HEK293 (cell line): ENCODE measurements around the gene DOCK9.

Experiments used
- CTCF ChIA-PET: fragments of 350-600 bp; formaldehyde crosslinking; extraction: SDS; loops from one replicate; lab custom pipeline; 2021; ENCODE audit warnings: antibody characterized with exemption; lab: Yijun Ruan, JAX
- POLR2A ChIA-PET: fragments of 300-600 bp; formaldehyde crosslinking; extraction: SDS; loops from one replicate; lab custom pipeline; 2020; ENCODE audit warnings: antibody characterized with exemption, inconsistent platforms; lab: Yijun Ruan, JAX
- H3K27ac ChIP-seq: fragments of 200-500 bp; sonication (Bioruptor generic); 2 replicates; pipeline ENCODE4 v1.5.1; 2014; ENCODE audit warnings: low read depth, low read length, control low read depth, inconsistent platforms; ENCODE audit errors: extremely low read depth
- H3K36me3 ChIP-seq, 2 experiments: fragments of 200-500 bp in 1 of 2; sonication (Bioruptor generic) in 1 of 2; 1 replicate in 1 of 2; 2 replicates in 1 of 2; pipeline ENCODE4 v1.5.1; 2014 to 2017; ENCODE audit warnings: inconsistent platforms in 2 of 2, low read length in 2 of 2; ENCODE audit not compliant: control insufficient read depth in 2 of 2, insufficient read depth in 1 of 2
- H3K4me1 ChIP-seq: fragments of 200-500 bp; sonication (Bioruptor generic); 2 replicates; pipeline ENCODE4 v1.5.1; 2014; ENCODE audit warnings: mild to moderate bottlenecking, low read length, inconsistent platforms; ENCODE audit not compliant: control insufficient read depth, insufficient read depth
- H3K4me3 ChIP-seq: 2 replicates; pipeline ENCODE4 v1.5.1; 2011; ENCODE audit warnings: low read depth, mild to moderate bottlenecking, control low read depth, low read length, moderate library complexity
- H3K9me3 ChIP-seq: fragments of 200-500 bp; sonication (Bioruptor generic); 2 replicates; pipeline ENCODE4 v1.5.1; 2014; ENCODE audit warnings: low read depth, low read length, inconsistent platforms; ENCODE audit not compliant: control insufficient read depth, insufficient read depth
- KLF9 ChIP-seq: fragments of 450-650 bp; formaldehyde crosslinking; IDR thresholded peaks from 2 replicates; pipeline ENCODE4 v1.5.1; 2016; ENCODE audit warnings: missing biosample characterization, missing genetic modification characterization, low read depth
- MZF1 ChIP-seq: fragments of 450-650 bp; formaldehyde crosslinking; IDR thresholded peaks from 2 replicates; pipeline ENCODE4 v1.5.1; 2017; ENCODE audit warnings: missing biosample characterization, missing genetic modification characterization, borderline replicate concordance
- PRDM1 ChIP-seq: fragments of 450-650 bp; formaldehyde crosslinking; IDR thresholded peaks from 2 replicates; pipeline ENCODE4; 2016; ENCODE audit warnings: missing biosample characterization, missing genetic modification characterization
- PRDM4 ChIP-seq: fragments of 450-650 bp; formaldehyde crosslinking; IDR thresholded peaks from 2 replicates; pipeline ENCODE4 v1.5.1; 2017; ENCODE audit warnings: missing biosample characterization, missing genetic modification characterization
- ZBTB8A ChIP-seq: fragments of 450-650 bp; formaldehyde crosslinking; IDR thresholded peaks from 2 replicates; pipeline ENCODE4 v1.5.1; 2016; ENCODE audit warnings: missing biosample characterization, missing genetic modification characterization
- ZFP41 ChIP-seq: fragments of 450-650 bp; formaldehyde crosslinking; IDR thresholded peaks from 2 replicates; pipeline ENCODE4 v1.5.1; 2016; ENCODE audit warnings: missing biosample characterization, missing genetic modification characterization, borderline replicate concordance
- ZNF114 ChIP-seq: fragments of 450-650 bp; formaldehyde crosslinking; IDR thresholded peaks from 2 replicates; pipeline ENCODE4 v1.5.0; 2017; ENCODE audit warnings: missing biosample characterization, missing genetic modification characterization
- ZNF121 ChIP-seq: fragments of 450-650 bp; formaldehyde crosslinking; IDR thresholded peaks from 2 replicates; pipeline ENCODE4 v1.5.1; 2016; ENCODE audit warnings: missing biosample characterization, missing genetic modification characterization
- ZNF146 ChIP-seq: fragments of 450-650 bp; formaldehyde crosslinking; IDR thresholded peaks from 2 replicates; pipeline ENCODE4 v1.5.1; 2016; ENCODE audit warnings: missing biosample characterization, missing genetic modification characterization
- ZNF155 ChIP-seq: fragments of 450-650 bp; formaldehyde crosslinking; IDR thresholded peaks from 2 replicates; pipeline ENCODE4 v1.5.1; 2016; ENCODE audit warnings: missing biosample characterization, missing genetic modification characterization
- ZNF18 ChIP-seq: fragments of 450-650 bp; formaldehyde crosslinking; IDR thresholded peaks from 2 replicates; pipeline ENCODE4 v1.5.1; 2016; ENCODE audit warnings: missing biosample characterization, missing genetic modification characterization
- ZNF202 ChIP-seq: fragments of 450-650 bp; formaldehyde crosslinking; IDR thresholded peaks from 2 replicates; pipeline ENCODE4 v1.5.1; 2016; ENCODE audit warnings: missing biosample characterization, missing genetic modification characterization, borderline replicate concordance
- ZNF239 ChIP-seq: fragments of 450-650 bp; formaldehyde crosslinking; IDR thresholded peaks from 2 replicates; pipeline ENCODE4 v1.5.1; 2016; ENCODE audit warnings: missing biosample characterization, missing genetic modification characterization
- ZNF24 ChIP-seq: fragments of 450-650 bp; formaldehyde crosslinking; IDR thresholded peaks from 2 replicates; pipeline ENCODE4 v1.5.1; 2016; ENCODE audit warnings: missing biosample characterization, missing genetic modification characterization
- ZNF248 ChIP-seq: fragments of 450-650 bp; formaldehyde crosslinking; IDR thresholded peaks from 2 replicates; pipeline ENCODE4 v1.5.1; 2017; ENCODE audit warnings: missing biosample characterization, missing genetic modification characterization
- ZNF311 ChIP-seq: fragments of 450-650 bp; formaldehyde crosslinking; IDR thresholded peaks from 2 replicates; pipeline ENCODE4 v1.5.1; 2017; ENCODE audit warnings: missing biosample characterization, missing genetic modification characterization, borderline replicate concordance
- ZNF362 ChIP-seq: fragments of 450-650 bp; formaldehyde crosslinking; IDR thresholded peaks from 2 replicates; pipeline ENCODE4 v1.5.1; 2016; ENCODE audit warnings: missing biosample characterization, missing genetic modification characterization
- ZNF416 ChIP-seq: fragments of 450-650 bp; formaldehyde crosslinking; IDR thresholded peaks from 2 replicates; pipeline ENCODE4 v1.5.1; 2016; ENCODE audit warnings: missing biosample characterization, missing genetic modification characterization
- ZNF580 ChIP-seq: fragments of 450-650 bp; formaldehyde crosslinking; IDR thresholded peaks from 2 replicates; pipeline ENCODE4 v1.5.1; 2016; ENCODE audit warnings: missing biosample characterization, missing genetic modification characterization
- ZNF585B ChIP-seq: fragments of 450-650 bp; formaldehyde crosslinking; IDR thresholded peaks from 2 replicates; pipeline ENCODE4 v1.5.1; 2016; ENCODE audit warnings: missing biosample characterization, missing genetic modification characterization
- ZNF600 ChIP-seq: fragments of 450-650 bp; formaldehyde crosslinking; IDR thresholded peaks from 2 replicates; pipeline ENCODE4 v1.5.1; 2016; ENCODE audit warnings: missing biosample characterization, missing genetic modification characterization
- ZNF610 ChIP-seq: fragments of 450-650 bp; formaldehyde crosslinking; IDR thresholded peaks from 2 replicates; pipeline ENCODE4 v1.5.1; 2016; ENCODE audit warnings: missing biosample characterization, missing genetic modification characterization, borderline replicate concordance
- ZNF664 ChIP-seq: fragments of 450-650 bp; formaldehyde crosslinking; IDR thresholded peaks from 2 replicates; pipeline ENCODE4 v1.5.1; 2016; ENCODE audit warnings: missing biosample characterization, missing genetic modification characterization
- ZNF830 ChIP-seq: fragments of 450-650 bp; IDR thresholded peaks from 2 replicates; pipeline ENCODE4 v1.5.0; 2018; ENCODE audit warnings: missing biosample characterization, missing genetic modification characterization, low read depth, mild to moderate bottlenecking, moderate library complexity
- ZSCAN18 ChIP-seq: fragments of 450-650 bp; formaldehyde crosslinking; IDR thresholded peaks from 2 replicates; pipeline ENCODE4 v1.5.1; 2016; ENCODE audit warnings: missing biosample characterization, missing genetic modification characterization

The DOCK9 gene

GRCh38 chr13:98925949-98926348 is 51.9 kb downstream of the DOCK9 start:
- Histone ChIP-seq H3K9me3 (no peaks in the 10 kb centered on the region), H3K4me3 (no peak overlapping the region), H3K27ac (no peak overlapping the region), H3K4me1 (no peaks in the 10 kb centered on the region), H3K36me3 (peaks cover 0 to 6% of the 10 kb centered on the region in 2 experiments; a peak in 1 of 3 replicates)
- ChIA-PET POLR2A (no interaction called here), CTCF (no interaction called here)
- TF ChIP-seq ZNF114 (tag by site-specific recombination) = no peak
- no peak for TF ChIP-seq ZNF830 (tag by site-specific recombination)
- no peak for TF ChIP-seq ZNF664 (tag by site-specific recombination)

- Histone ChIP-seq H3K4me1 (no peaks in the 10 kb centered on the region), H3K36me3 (peaks cover 0 to 6% of the 10 kb centered on the region in 2 experiments; a peak in 1 of 3 replicates), H3K4me3 (no peak overlapping the region), H3K9me3 (no peaks in the 10 kb centered on the region), H3K27ac (no peak overlapping the region)
- ChIA-PET CTCF (interaction anchor here (0.7 kb wide), 1 partner anchor 931 kb away, joined by 3 read pairs; no protein-coding TSS in a partner anchor), POLR2A (no interaction called here)
- TF ChIP-seq MZF1 = no peak
- no peak for TF ChIP-seq ZNF248 (tag by site-specific recombination)
- TF ChIP-seq ZFP41 = no peak
- no peak for TF ChIP-seq ZBTB8A
- TF ChIP-seq ZNF585B = no peak
- no peak for TF ChIP-seq ZSCAN18
- TF ChIP-seq ZNF146 = no peak
- TF ChIP-seq PRDM1 = no peak
- TF ChIP-seq ZNF18 (tag by site-specific recombination) = no peak
- TF ChIP-seq ZNF610 (tag by site-specific recombination) = no peak
- no peak for TF ChIP-seq PRDM4 (tag by site-specific recombination)
- no peak for TF ChIP-seq ZNF121 (tag by site-specific recombination)
Observed at GRCh38 chr13:98923641-98924397, 54.0 kb downstream of the DOCK9 start.

GRCh38 chr13:98922306-98922705 is 55.6 kb downstream of the DOCK9 start:
- peaks cover 0 to 6% of the 10 kb centered on the region in 2 experiments; a peak in 1 of 3 replicates for H3K36me3 ChIP-seq
- no peaks in the 10 kb centered on the region for H3K9me3 ChIP-seq
- ChIA-PET POLR2A (no interaction called here), CTCF (no interaction called here)
- TF ChIP-seq ZNF202 (tag by site-specific recombination) (no peak), ZNF239 (no peak), ZNF24 (tag by site-specific recombination) (no peak), ZNF416 (tag by site-specific recombination) (no peak), ZNF311 (tag by site-specific recombination) (no peak), ZNF600 (tag by site-specific recombination) (no peak), ZNF155 (tag by site-specific recombination) (no peak), ZNF580 (tag by site-specific recombination) (no peak), ZNF362 (no peak), KLF9 (tag by site-specific recombination) (no peak)
- H3K27ac ChIP-seq = no peak overlapping the region
- H3K4me1 ChIP-seq = no peaks in the 10 kb centered on the region
- H3K4me3 ChIP-seq = no peak overlapping the region
